ENCODE measurements around the gene ELFN2.

Gene ELFN2

GRCh38 chr22:37328017-37328416, 99.3 kb downstream of the ELFN2 start:
- no peak for TF ChIP-seq ZFX (IDR thresholded peaks at IDR 0.05; ENCODE audit: borderline replicate concordance)
- TF ChIP-seq CTCF (IDR thresholded peaks at IDR 0.05) = no peak
- no peak overlapping the region for H3K27ac ChIP-seq

DNA sequence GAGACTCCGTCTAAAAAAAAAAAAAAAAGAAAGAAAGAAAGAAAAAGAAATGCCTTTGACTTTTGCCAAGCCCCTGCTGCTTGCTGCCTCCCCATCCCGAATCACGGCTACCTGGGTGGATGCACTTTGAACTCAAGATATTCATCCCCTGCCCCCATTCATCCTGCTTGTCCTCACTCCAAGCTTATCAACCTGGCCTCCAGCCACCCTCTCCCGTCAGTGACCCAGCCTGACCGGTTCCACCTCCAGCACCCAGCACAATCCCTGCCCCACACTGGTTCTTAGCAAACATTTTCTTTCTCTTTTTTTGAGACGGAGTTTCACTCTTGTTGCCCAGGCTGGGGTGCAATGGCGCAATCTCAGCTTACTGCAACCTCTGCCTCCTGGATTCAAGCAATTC, 100.6 kb downstream of the ELFN2 start:
- H3K27ac ChIP-seq = no peak overlapping the region
- TF ChIP-seq ZFX (IDR thresholded peaks at IDR 0.05; ENCODE audit: borderline replicate concordance) (no peak), CTCF (IDR thresholded peaks at IDR 0.05) (no peak)

- TF ChIP-seq CTCF (IDR thresholded peaks at IDR 0.05) (no peak), ZFX (IDR thresholded peaks at IDR 0.05; ENCODE audit: borderline replicate concordance) (no peak)
- H3K27ac ChIP-seq = no peak overlapping the region
Observed at GRCh38 chr22:37325039-37325395, 102.3 kb downstream of the ELFN2 start.

GRCh38 chr22:37324340-37325038, 102.8 kb downstream of the ELFN2 start:
- no peak overlapping the region for H3K27ac ChIP-seq
- TF ChIP-seq CTCF (IDR thresholded peaks at IDR 0.05) (no peak), ZFX (IDR thresholded peaks at IDR 0.05; ENCODE audit: borderline replicate concordance) (no peak)

- no peak overlapping the region for H3K27ac ChIP-seq
Observed at GRCh38 chr22:37320726-37321677, 106.3 kb downstream of the ELFN2 start.

DNA sequence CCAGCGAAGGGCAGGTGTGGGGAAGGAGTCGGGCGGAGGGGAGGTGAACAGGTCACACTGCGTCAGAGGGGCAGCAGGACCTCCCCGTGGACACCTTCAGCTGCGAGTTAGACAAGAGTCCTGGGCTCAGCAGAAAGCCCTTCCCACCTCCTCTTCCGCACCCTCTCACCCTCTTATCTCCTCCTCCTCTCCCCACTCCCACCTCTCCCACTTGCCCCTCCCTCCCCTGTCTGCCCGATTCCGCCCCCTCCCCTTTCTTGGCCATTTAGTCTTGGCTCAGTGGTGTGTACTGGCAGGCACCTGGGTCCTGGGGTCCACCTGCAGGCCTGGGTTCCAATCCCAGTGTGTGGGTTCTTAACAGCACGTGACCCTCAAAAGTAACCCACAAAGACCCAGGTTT, 107.8 kb downstream of the ELFN2 start:
- TF ChIP-seq ZFX (IDR thresholded peaks at IDR 0.05; ENCODE audit: borderline replicate concordance) (no peak), CTCF (IDR thresholded peaks at IDR 0.05) (no peak)
- H3K27ac ChIP-seq = no peak overlapping the region

More at GRCh38 chr22:37320726-37321677, 106.3 kb downstream of the ELFN2 start:
- TF ChIP-seq ZFX (IDR thresholded peaks at IDR 0.05; ENCODE audit: borderline replicate concordance) (no peak), CTCF (IDR thresholded peaks at IDR 0.05) (no peak)
